Left lung (tissue), 10 donors: ENCODE data around the gene NEFH. TPM values are rescaled to one million over a fixed set of nuclear protein-coding genes. Genes with fewer than 3 reads are reported as not detected.

Experiments
- ATAC-seq: fragments of 200-7000 bp; cut with Tn5 transposase; one replicate; pipeline ENCODE4 v1.9.1; 2020; ENCODE audit warnings: moderate library complexity
- DNase-seq, 4 donors: peaks; one replicate each; pipeline ENCODE4 v3.0.0-alpha.2; 2013 to 2020
- H3K27ac ChIP-seq, 2 donors: fragments of 200-600 bp; sonication (generic) in 1 of 2; one replicate each; pipeline versions ENCODE4 v1.5.0 to v1.8.0; 2020 to 2021
- H3K27me3 ChIP-seq, 2 donors: fragments of 200-600 bp; sonication (generic) in 1 of 2; one replicate each; pipeline versions ENCODE4 v1.5.0 to v1.8.0; 2020 to 2021
- H3K36me3 ChIP-seq, 2 donors: fragments of 200-600 bp; sonication (generic) in 1 of 2; one replicate each; pipeline versions ENCODE4 v1.5.0 to v1.8.0; 2020 to 2021
- H3K4me1 ChIP-seq, 2 donors: fragments of 200-600 bp; one replicate each; pipeline ENCODE4 v1.8.0; 2021
- H3K4me3 ChIP-seq, 2 donors: fragments of 200-600 bp; sonication (generic) in 1 of 2; one replicate each; pipeline versions ENCODE4 v1.5.0 to v1.8.0; 2020 to 2021; ENCODE audit warnings: mild to moderate bottlenecking in 1 of 2
- H3K9me3 ChIP-seq, 2 donors: fragments of 200-600 bp; sonication (generic) in 1 of 2; one replicate each; pipeline versions ENCODE4 v1.5.0 to v1.8.0; 2020 to 2021
- intact Hi-C, 2 donors: fragments of 100-400 bp; cut with DNase I; formaldehyde crosslinking; loops; one replicate each; pipeline versions ENCODE4 v1.11.2 to v1.14.2; 2022
- polyA plus RNA-seq, 6 donors: library from polyadenylated mRNA; unstranded; fragments of 120-200 nt; gene quantifications; one replicate each; pipeline ENCODE4 v1.2.1, GENCODE V29; 2013; ENCODE audit not compliant: insufficient read length in 6 of 6
- total RNA-seq, 2 donors: library from RNA; stranded (reverse); fragmentation: NEBNext Ultra II Directional; extraction: Animal tissue kit (Norgen Biotek cat#: 25700); gene quantifications; one replicate each; pipeline ENCODE4 v1.2.1, GENCODE V29; 2021
- TF ChIP-seq, protein P1 (sequence below), 2 donors: fragments of 200-600 bp; sonication (generic) in 1 of 2; IDR thresholded peaks; one replicate each; pipeline versions ENCODE4 v1.5.0 to v1.8.0; 2021; ENCODE audit warnings: antibody characterized with exemption in 2 of 2
- donor health status: DM: no; HTN: yes; CAD: no.
- donor health status: DM: no; HTN: no; CAD: no.

NEFH gene
- total and polyA plus RNA-seq, 8 donors, result 0.55 to 5.8 (median 4.6) TPM

GRCh38 chr22:29531419-29531818 is 51.4 kb downstream of the NEFH start:
- Histone ChIP-seq H3K27ac (no peak overlapping the region), H3K9me3 (no peaks in the 10 kb centered on the region), H3K4me3 (no peak overlapping the region), H3K27me3 (no peaks in the 10 kb centered on the region), H3K4me1 (no peaks in the 10 kb centered on the region), H3K36me3 (peaks cover 0 to 100% of the 10 kb centered on the region in 2 donors)
- ATAC-seq (no peak), DNase-seq (no peak)
- intact Hi-C loops, result no loop called here
- TF ChIP-seq, protein P1, sequence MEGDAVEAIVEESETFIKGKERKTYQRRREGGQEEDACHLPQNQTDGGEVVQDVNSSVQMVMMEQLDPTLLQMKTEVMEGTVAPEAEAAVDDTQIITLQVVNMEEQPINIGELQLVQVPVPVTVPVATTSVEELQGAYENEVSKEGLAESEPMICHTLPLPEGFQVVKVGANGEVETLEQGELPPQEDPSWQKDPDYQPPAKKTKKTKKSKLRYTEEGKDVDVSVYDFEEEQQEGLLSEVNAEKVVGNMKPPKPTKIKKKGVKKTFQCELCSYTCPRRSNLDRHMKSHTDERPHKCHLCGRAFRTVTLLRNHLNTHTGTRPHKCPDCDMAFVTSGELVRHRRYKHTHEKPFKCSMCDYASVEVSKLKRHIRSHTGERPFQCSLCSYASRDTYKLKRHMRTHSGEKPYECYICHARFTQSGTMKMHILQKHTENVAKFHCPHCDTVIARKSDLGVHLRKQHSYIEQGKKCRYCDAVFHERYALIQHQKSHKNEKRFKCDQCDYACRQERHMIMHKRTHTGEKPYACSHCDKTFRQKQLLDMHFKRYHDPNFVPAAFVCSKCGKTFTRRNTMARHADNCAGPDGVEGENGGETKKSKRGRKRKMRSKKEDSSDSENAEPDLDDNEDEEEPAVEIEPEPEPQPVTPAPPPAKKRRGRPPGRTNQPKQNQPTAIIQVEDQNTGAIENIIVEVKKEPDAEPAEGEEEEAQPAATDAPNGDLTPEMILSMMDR (IDR thresholded peaks at IDR 0.05), result no peak

- H3K4me1 ChIP-seq, result no peaks in the 10 kb centered on the region
- peaks cover 0 to 99% of the 10 kb centered on the region in 2 donors for H3K36me3 ChIP-seq
- DNase-seq, result no peak
- H3K9me3 ChIP-seq, result no peaks in the 10 kb centered on the region
- ATAC-seq, result no peak
- no peak overlapping the region for H3K27ac ChIP-seq
- TF ChIP-seq, protein P1 (IDR thresholded peaks at IDR 0.05), result no peak
- intact Hi-C loops, result no loop called here
- H3K27me3 ChIP-seq, result no peaks in the 10 kb centered on the region
- no peak overlapping the region for H3K4me3 ChIP-seq
Observed at GRCh38 chr22:29536411-29536810, 56.4 kb downstream of the NEFH start.

- peaks cover 0 to 6% of the 10 kb centered on the region in 2 donors for H3K4me1 ChIP-seq
- H3K27ac ChIP-seq, result no peak overlapping the region
- H3K4me3 ChIP-seq, result no peak overlapping the region
- intact Hi-C loops, result no loop called here
- TF ChIP-seq, protein P1 (IDR thresholded peaks at IDR 0.05), result no peak
- H3K36me3 ChIP-seq, result peaks cover 0 to 97% of the 10 kb centered on the region in 2 donors
- no peak for ATAC-seq
- no peak for DNase-seq
- H3K9me3 ChIP-seq, result no peaks in the 10 kb centered on the region
- no peaks in the 10 kb centered on the region for H3K27me3 ChIP-seq
Observed at GRCh38 chr22:29539105-29539504, 59.1 kb downstream of the NEFH start.

Other genes with a start within 250 kb of the NEFH start
- gene RHBDD3, start 212.2 kb upstream of the NEFH start, total RNA-seq, result 10 to 100 TPM; 24.1 to 34.7 TPM
- 10 to 100 TPM; 27.6 to 41.8 (median 31.8) TPM for gene RHBDD3, start 212.2 kb upstream of the NEFH start, polyA plus RNA-seq
- 100 to 1,000 TPM; 125 to 189 TPM for gene EWSR1, start 211.9 kb upstream of the NEFH start, total RNA-seq
- 100 to 1,000 TPM; 328 to 352 (median 341) TPM for gene EWSR1, start 211.9 kb upstream of the NEFH start, polyA plus RNA-seq
- gene GAS2L1, start 173.6 kb upstream of the NEFH start, total RNA-seq, result 10 to 100 TPM; 30.6 to 32.6 TPM
- 10 to 100 TPM in 1 of 6 donors, 1 to 10 TPM in 5; 5.3 to 10.6 (median 8.3) TPM for gene GAS2L1, start 173.6 kb upstream of the NEFH start, polyA plus RNA-seq
- 1 to 10 TPM in 1 of 2 donors, under 1 TPM in 1; 0.96 to 1.8 TPM for gene RASL10A, start 164.5 kb upstream of the NEFH start, total RNA-seq
- under 1 TPM in 5 of 6 donors, not detected in 1; 0.21 to 0.54 (median 0.36) TPM for gene RASL10A, start 164.5 kb upstream of the NEFH start, polyA plus RNA-seq
- gene AP1B1, start 91.6 kb upstream of the NEFH start, total RNA-seq, result 10 to 100 TPM; 71.6 to 99.1 TPM
- 10 to 100 TPM; 32.5 to 37.9 (median 34.8) TPM for gene AP1B1, start 91.6 kb upstream of the NEFH start, polyA plus RNA-seq
- gene RFPL1, start 41.6 kb upstream of the NEFH start, total RNA-seq, result not detected
- under 1 TPM in 5 of 6 donors, not detected in 1; 0.20 to 0.99 (median 0.47) TPM for gene RFPL1, start 41.6 kb upstream of the NEFH start, polyA plus RNA-seq
- 10 to 100 TPM; 38.4 to 41.3 TPM for gene THOC5, start 73.5 kb downstream of the NEFH start, total RNA-seq
- 10 to 100 TPM; 32.7 to 44.2 (median 37.0) TPM for gene THOC5, start 73.5 kb downstream of the NEFH start, polyA plus RNA-seq
- 10 to 100 TPM; 25.1 to 38.6 TPM for gene NIPSNAP1, start 100.9 kb downstream of the NEFH start, total RNA-seq
- gene NIPSNAP1, start 100.9 kb downstream of the NEFH start, polyA plus RNA-seq, result 10 to 100 TPM; 70.6 to 84.6 (median 78.6) TPM
- gene NF2, start 123.4 kb downstream of the NEFH start, total RNA-seq, result 10 to 100 TPM; 45.2 to 65.3 TPM
- gene NF2, start 123.4 kb downstream of the NEFH start, polyA plus RNA-seq, result 10 to 100 TPM; 20.1 to 29.1 (median 21.8) TPM
- gene CABP7, start 239.8 kb downstream of the NEFH start, total RNA-seq, result not detected
- gene CABP7, start 239.8 kb downstream of the NEFH start, polyA plus RNA-seq, result under 1 TPM; 0.13 to 0.21 (median 0.17) TPM